HL-60 (cell line): ENCODE measurements around the gene ARSA.

Experiments used
- POLR2AphosphoS5 ChIP-seq: IDR thresholded peaks from 2 replicates; pipeline ENCODE4 v1.6.1; 2012; ENCODE audit warnings: low read depth
- SPI1 ChIP-seq: IDR thresholded peaks from 2 replicates; pipeline ENCODE4 v1.6.1; 2012; ENCODE audit warnings: low read depth, mild to moderate bottlenecking, borderline replicate concordance
- TF ChIP-seq, protein P1 (sequence below): IDR thresholded peaks from one replicate; pipeline ENCODE4 v1.5.1; 2011; ENCODE audit warnings: low read length, control low read depth, inconsistent platforms; ENCODE audit not compliant: insufficient read depth

GRCh38 chr22:50601669-50602337 lies 26.1 kb downstream of the ARSA start:
- TF ChIP-seq, protein P1, sequence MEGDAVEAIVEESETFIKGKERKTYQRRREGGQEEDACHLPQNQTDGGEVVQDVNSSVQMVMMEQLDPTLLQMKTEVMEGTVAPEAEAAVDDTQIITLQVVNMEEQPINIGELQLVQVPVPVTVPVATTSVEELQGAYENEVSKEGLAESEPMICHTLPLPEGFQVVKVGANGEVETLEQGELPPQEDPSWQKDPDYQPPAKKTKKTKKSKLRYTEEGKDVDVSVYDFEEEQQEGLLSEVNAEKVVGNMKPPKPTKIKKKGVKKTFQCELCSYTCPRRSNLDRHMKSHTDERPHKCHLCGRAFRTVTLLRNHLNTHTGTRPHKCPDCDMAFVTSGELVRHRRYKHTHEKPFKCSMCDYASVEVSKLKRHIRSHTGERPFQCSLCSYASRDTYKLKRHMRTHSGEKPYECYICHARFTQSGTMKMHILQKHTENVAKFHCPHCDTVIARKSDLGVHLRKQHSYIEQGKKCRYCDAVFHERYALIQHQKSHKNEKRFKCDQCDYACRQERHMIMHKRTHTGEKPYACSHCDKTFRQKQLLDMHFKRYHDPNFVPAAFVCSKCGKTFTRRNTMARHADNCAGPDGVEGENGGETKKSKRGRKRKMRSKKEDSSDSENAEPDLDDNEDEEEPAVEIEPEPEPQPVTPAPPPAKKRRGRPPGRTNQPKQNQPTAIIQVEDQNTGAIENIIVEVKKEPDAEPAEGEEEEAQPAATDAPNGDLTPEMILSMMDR = no peak
- TF ChIP-seq SPI1 (no peak), POLR2AphosphoS5 (no peak)
